Stomach (tissue), 9 donors: ENCODE data around the gene STIM1. TPM values are rescaled to one million over a fixed set of nuclear protein-coding genes. Genes with fewer than 3 reads are reported as not detected.

Experiments
- DNase-seq, 2 donors: peaks; one replicate each; pipeline versions ENCODE4 v3.0.0 to v3.0.0-alpha.2; 2013 to 2019
- H3K27ac ChIP-seq, 5 donors: fragments of 200-600 bp in 4 of 5; sonication (generic) in 4 of 5; one replicate each; pipeline ENCODE4 v1.5.1; 2013 to 2019; ENCODE audit warnings: mild to moderate bottlenecking in 1 of 5, moderate library complexity in 1 of 5
- H3K27me3 ChIP-seq, 3 donors: fragments of 200-600 bp; sonication (generic); one replicate each; pipeline ENCODE4 v1.5.1; 2017 to 2019; ENCODE audit warnings: mixed run types in 1 of 3
- H3K36me3 ChIP-seq, 4 donors: fragments of 200-600 bp; sonication (generic); 1 replicate in 3 of 4; 2 replicates in 1 of 4; pipeline ENCODE4 v1.5.1; 2016 to 2019
- H3K4me1 ChIP-seq, 4 donors: fragments of 200-600 bp; sonication (generic); one replicate each; pipeline ENCODE4 v1.5.1; 2016 to 2019
- H3K4me3 ChIP-seq, 4 donors: fragments of 200-600 bp; sonication (generic) in 3 of 4; one replicate each; pipeline ENCODE4 v1.5.1; 2016 to 2019; ENCODE audit warnings: mild to moderate bottlenecking in 1 of 4
- H3K9me3 ChIP-seq, 4 donors: fragments of 200-600 bp; sonication (generic); one replicate each; pipeline ENCODE4 v1.5.1; 2016 to 2019
- EP300 ChIP-seq: sonication (generic); formaldehyde crosslinking; IDR thresholded peaks from one replicate; pipeline ENCODE4 v1.6.1; 2017; ENCODE audit warnings: antibody characterized with exemption
- POLR2A ChIP-seq, 4 donors: fragments of 450-650 bp; IDR thresholded peaks; one replicate each; pipeline ENCODE4 v1.6.1; 2016; ENCODE audit warnings: antibody characterized with exemption in 4 of 4, control low read depth in 2 of 4, mild to moderate bottlenecking in 1 of 4, moderate library complexity in 1 of 4
- POLR2AphosphoS5 ChIP-seq, 3 donors: sonication (generic); formaldehyde crosslinking; IDR thresholded peaks; one replicate each; pipeline ENCODE4 v1.6.1; 2016; ENCODE audit warnings: antibody characterized with exemption in 3 of 3
- WGBS, 5 donors: extraction: QIAGEN DNeasy Blood & Tissue Kit in 3 of 5; methylation state at CpG; one replicate each; pipeline versions ENCODE4 v1.1.5 to v1.1.7; 2013 to 2018; 5-methylcytosine and 5-hydroxymethylcytosine counted together
- intact Hi-C: fragments of 100-400 bp; cut with DNase I; formaldehyde crosslinking; loops from one replicate; pipeline ENCODE4 v1.15.1; 2023; ENCODE audit warnings: low total_unique reads
- polyA plus RNA-seq, 3 donors: library from polyadenylated mRNA; stranded (reverse); fragments of 200-250 nt; gene quantifications; one replicate each; pipeline ENCODE4 v1.2.3, GENCODE V29; 2013
- total RNA-seq, 5 donors: library from RNA; depleted of rRNA; stranded (reverse); fragments of >200 nt; gene quantifications; one replicate each; pipeline versions ENCODE4 v1.1.0 to v1.2.3, GENCODE V29; 2014 to 2016
- TF ChIP-seq, protein P1 (sequence below), 7 experiments: fragments of 450-650 bp in 4 of 7; fragments of 200-600 bp in 3 of 7; sonication (generic) in 3 of 7; IDR thresholded peaks; one replicate each; pipeline ENCODE4 v1.5.1; 2016 to 2019; ENCODE audit warnings: antibody characterized with exemption in 7 of 7, control low read depth in 2 of 7, mild to moderate bottlenecking in 1 of 7
- donor health status: healthy with polysubstance abuse.
- donor health status: Bipolar disorder and iron deficiency.
- donor health status: healthy.

STIM1 gene
- total and polyA plus RNA-seq, 8 donors: 8.7 to 70.7 (median 34.3) TPM

- intact Hi-C loops: loop anchor here (5.0 kb wide), 1 partner anchor 222 kb away; no protein-coding TSS in a partner anchor
- peaks cover 0 to 27% (median 23%) of the 10 kb centered on the region in 4 donors for H3K36me3 ChIP-seq
- 93 to 96% (median 95%) methylated on average over 7 of the region's 7 CpGs for WGBS, 5 donors
- no peak overlapping the region for H3K27ac ChIP-seq
- no peak overlapping the region for H3K4me3 ChIP-seq
- no peaks in the 10 kb centered on the region for H3K9me3 ChIP-seq
- H3K27me3 ChIP-seq: no peaks in the 10 kb centered on the region
- no peak for DNase-seq
- TF ChIP-seq POLR2A (IDR thresholded peaks at IDR 0.05): no peak
- TF ChIP-seq EP300: no peak
- TF ChIP-seq, protein P1, sequence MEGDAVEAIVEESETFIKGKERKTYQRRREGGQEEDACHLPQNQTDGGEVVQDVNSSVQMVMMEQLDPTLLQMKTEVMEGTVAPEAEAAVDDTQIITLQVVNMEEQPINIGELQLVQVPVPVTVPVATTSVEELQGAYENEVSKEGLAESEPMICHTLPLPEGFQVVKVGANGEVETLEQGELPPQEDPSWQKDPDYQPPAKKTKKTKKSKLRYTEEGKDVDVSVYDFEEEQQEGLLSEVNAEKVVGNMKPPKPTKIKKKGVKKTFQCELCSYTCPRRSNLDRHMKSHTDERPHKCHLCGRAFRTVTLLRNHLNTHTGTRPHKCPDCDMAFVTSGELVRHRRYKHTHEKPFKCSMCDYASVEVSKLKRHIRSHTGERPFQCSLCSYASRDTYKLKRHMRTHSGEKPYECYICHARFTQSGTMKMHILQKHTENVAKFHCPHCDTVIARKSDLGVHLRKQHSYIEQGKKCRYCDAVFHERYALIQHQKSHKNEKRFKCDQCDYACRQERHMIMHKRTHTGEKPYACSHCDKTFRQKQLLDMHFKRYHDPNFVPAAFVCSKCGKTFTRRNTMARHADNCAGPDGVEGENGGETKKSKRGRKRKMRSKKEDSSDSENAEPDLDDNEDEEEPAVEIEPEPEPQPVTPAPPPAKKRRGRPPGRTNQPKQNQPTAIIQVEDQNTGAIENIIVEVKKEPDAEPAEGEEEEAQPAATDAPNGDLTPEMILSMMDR (IDR thresholded peaks at IDR 0.05): no peak
- TF ChIP-seq POLR2AphosphoS5 (IDR thresholded peaks at IDR 0.05): no peak
- peaks cover 0 to 34% (median 13%) of the 10 kb centered on the region in 4 donors for H3K4me1 ChIP-seq
Measured at GRCh38 chr11:4074266-4074665, 218.8 kb downstream of the STIM1 start.

DNA sequence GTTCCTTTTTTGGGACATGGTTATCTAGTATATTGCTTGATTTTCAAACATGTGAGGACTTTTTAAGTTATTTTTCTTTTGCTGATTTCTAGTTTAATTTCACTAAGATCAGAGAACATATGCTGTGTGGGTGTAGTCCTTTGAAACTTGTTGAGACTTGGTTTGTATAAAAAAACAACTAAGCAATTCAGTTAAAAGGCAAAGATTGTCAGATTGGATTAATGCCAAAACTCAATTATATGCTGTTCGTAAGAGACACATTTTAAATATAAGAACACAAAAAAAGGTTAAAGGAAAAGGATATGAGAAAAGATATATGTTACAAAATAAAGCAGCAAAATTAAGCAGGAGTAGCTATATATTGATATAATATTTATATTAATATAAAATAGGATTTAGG lies 221.3 kb downstream of the STIM1 start:
- Histone ChIP-seq H3K4me1 (peaks cover 0 to 13% (median 9%) of the 10 kb centered on the region in 4 donors), H3K36me3 (peaks cover 0 to 37% (median 36%) of the 10 kb centered on the region in 4 donors), H3K27ac (no peak overlapping the region), H3K27me3 (no peaks in the 10 kb centered on the region), H3K9me3 (no peaks in the 10 kb centered on the region), H3K4me3 (no peak overlapping the region)
- 34 to 59% (median 57%) methylated on average over 1 of the region's 1 CpG for WGBS, 5 donors
- DNase-seq: no peak
- intact Hi-C loops: no loop called here
- no peak for TF ChIP-seq EP300
- TF ChIP-seq POLR2AphosphoS5 (IDR thresholded peaks at IDR 0.05): no peak
- no peak for TF ChIP-seq POLR2A (IDR thresholded peaks at IDR 0.05)
- TF ChIP-seq, protein P1 (IDR thresholded peaks at IDR 0.05): no peak

DNA sequence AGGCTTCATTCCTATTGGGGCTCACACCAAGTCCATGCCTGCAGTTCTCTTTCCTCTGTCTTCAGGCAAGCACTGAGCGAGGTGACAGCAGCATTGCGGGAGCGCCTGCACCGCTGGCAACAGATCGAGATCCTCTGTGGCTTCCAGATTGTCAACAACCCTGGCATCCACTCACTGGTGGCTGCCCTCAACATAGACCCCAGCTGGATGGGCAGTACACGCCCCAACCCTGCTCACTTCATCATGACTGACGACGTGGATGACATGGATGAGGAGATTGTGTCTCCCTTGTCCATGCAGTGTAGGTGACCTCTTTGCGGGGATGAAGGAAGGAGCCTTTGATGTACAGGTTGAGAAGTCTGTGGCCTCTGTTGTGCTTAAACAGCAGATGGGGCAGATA lies 227.7 kb downstream of the STIM1 start:
- TF ChIP-seq, protein P1 (IDR thresholded peaks at IDR 0.05): no peak
- TF ChIP-seq EP300: no peak
- no peak for TF ChIP-seq POLR2AphosphoS5 (IDR thresholded peaks at IDR 0.05)
- H3K9me3 ChIP-seq: no peaks in the 10 kb centered on the region
- WGBS, 5 donors: 83 to 87% (median 84%) methylated on average over 9 of the region's 9 CpGs
- H3K4me3 ChIP-seq: no peak overlapping the region
- H3K27ac ChIP-seq: no peak overlapping the region
- no peaks in the 10 kb centered on the region for H3K27me3 ChIP-seq
- no peak for DNase-seq
- H3K4me1 ChIP-seq: peaks cover 6 to 17% (median 10%) of the 10 kb centered on the region in 4 donors
- H3K36me3 ChIP-seq: peaks cover 32 to 73% (median 71%) of the 10 kb centered on the region in 4 donors
- intact Hi-C loops: no loop called here

- Histone ChIP-seq H3K4me1 (peaks cover 6 to 17% (median 10%) of the 10 kb centered on the region in 4 donors), H3K27me3 (no peaks in the 10 kb centered on the region), H3K4me3 (no peak overlapping the region), H3K9me3 (no peaks in the 10 kb centered on the region), H3K27ac (no peak overlapping the region), H3K36me3 (peaks cover 32 to 86% (median 77%) of the 10 kb centered on the region in 4 donors)
- WGBS, 5 donors: 86 to 91% (median 90%) methylated on average over 12 of the region's 12 CpGs
- TF ChIP-seq, protein P1 (IDR thresholded peaks at IDR 0.05): no peak
- TF ChIP-seq POLR2AphosphoS5 (IDR thresholded peaks at IDR 0.05): no peak
- TF ChIP-seq POLR2A (IDR thresholded peaks at IDR 0.05): no peak
- no peak for TF ChIP-seq EP300
- intact Hi-C loops: no loop called here
- no peak for DNase-seq
Measured at GRCh38 chr11:4084406-4085125, 229.1 kb downstream of the STIM1 start.
